Activated CD4-positive, CD25-positive, alpha-beta regulatory T cell treated with anti-CD3 and anti-CD28 coated beads, Interleukin-2, amount 50 U/mL, for 16 hours (primary cell): Measurements from ENCODE around the gene ERI3.

Experiments used
- DNase-seq: peaks from one replicate; pipeline ENCODE4 v3.0.0-alpha.2; 2020; ENCODE audit warnings: low read depth, low spot score

The ERI3 gene

GRCh38 chr1:44351289-44351688 lies 3.8 kb downstream of the ERI3 start:
- no peak for DNase-seq

GRCh38 chr1:44348061-44348485 lies 7.0 kb downstream of the ERI3 start:
- DNase-seq, result no peak

GRCh38 chr1:44347280-44347679 lies 7.8 kb downstream of the ERI3 start:
- DNase-seq, result no peak

- DNase-seq, result no peak
Observed at GRCh38 chr1:44346878-44347277, 8.2 kb downstream of the ERI3 start.

GRCh38 chr1:44346184-44346583 lies 8.9 kb downstream of the ERI3 start:
- DNase-seq, result no peak

GRCh38 chr1:44345187-44345775 lies 9.8 kb downstream of the ERI3 start:
- DNase-seq, result no peak

GRCh38 chr1:44339731-44340130 lies 15.3 kb downstream of the ERI3 start:
- no peak for DNase-seq

- DNase-seq, result no peak
Observed at GRCh38 chr1:44338136-44338535, 16.9 kb downstream of the ERI3 start.

- no peak for DNase-seq
Observed at GRCh38 chr1:44336668-44337067, 18.4 kb downstream of the ERI3 start.

- DNase-seq, result no peak
Observed at GRCh38 chr1:44334968-44335367, 20.1 kb downstream of the ERI3 start.

GRCh38 chr1:44333376-44333775 lies 21.7 kb downstream of the ERI3 start:
- DNase-seq, result no peak

- no peak for DNase-seq
Observed at GRCh38 chr1:44332505-44332904, 22.6 kb downstream of the ERI3 start.

GRCh38 chr1:44330935-44331334 lies 24.1 kb downstream of the ERI3 start:
- DNase-seq, result no peak

GRCh38 chr1:44328671-44329416 lies 26.2 kb downstream of the ERI3 start:
- no peak for DNase-seq

GRCh38 chr1:44327679-44328491 lies 27.2 kb downstream of the ERI3 start:
- DNase-seq, result no peak

- DNase-seq, result no peak
Observed at GRCh38 chr1:44326821-44327465, 28.1 kb downstream of the ERI3 start.

GRCh38 chr1:44326024-44326701 lies 28.9 kb downstream of the ERI3 start:
- DNase-seq, result no peak

- DNase-seq, result no peak
Observed at GRCh38 chr1:44323947-44324346, 31.1 kb downstream of the ERI3 start.

- no peak for DNase-seq
Observed at GRCh38 chr1:44322367-44322766, 32.7 kb downstream of the ERI3 start.

GRCh38 chr1:44321466-44321865 lies 33.6 kb downstream of the ERI3 start:
- DNase-seq, result no peak
